GM12875 (cell line): ENCODE data around the gene SPACA7.
"Not testable (repeated sequence)": the region's sequence is repeated elsewhere in the genome, so short reads cannot be mapped to it uniquely, and the experiment has no call there.

ENCODE experiments used
- H3K4me3 ChIP-seq: one replicate; pipeline ENCODE4 v1.5.1; 2011; ENCODE audit warnings: low read depth, low read length, control low read depth
- TF ChIP-seq, protein P1 (sequence below): IDR thresholded peaks from 2 replicates; pipeline ENCODE4 v1.5.1; 2011; ENCODE audit warnings: low read depth, mild to moderate bottlenecking, control low read depth, inconsistent platforms, low read length, moderate library complexity, borderline replicate concordance; ENCODE audit not compliant: insufficient read depth

SPACA7 gene

DNA sequence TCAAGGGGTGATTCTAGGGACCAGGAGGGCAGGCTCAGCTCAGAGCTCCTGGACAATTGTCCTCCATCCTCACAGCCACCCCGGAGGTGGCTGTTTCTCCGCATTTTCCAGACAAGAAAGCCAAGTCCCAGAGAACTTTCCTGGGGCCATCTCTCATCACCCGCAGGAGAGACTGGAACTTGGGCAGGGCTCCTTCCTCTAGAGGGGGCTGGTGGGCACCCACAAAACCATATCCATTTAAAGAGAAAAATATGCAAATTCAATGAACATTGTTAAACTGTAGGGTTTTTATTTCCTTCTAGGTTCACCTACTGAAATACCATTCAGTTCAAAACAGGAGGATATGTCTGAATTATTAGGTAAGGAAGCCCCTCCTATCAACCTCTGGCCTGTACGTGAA is 16.6 kb downstream of the SPACA7 start:
- H3K4me3 ChIP-seq, result no peak overlapping the region
- TF ChIP-seq, protein P1, sequence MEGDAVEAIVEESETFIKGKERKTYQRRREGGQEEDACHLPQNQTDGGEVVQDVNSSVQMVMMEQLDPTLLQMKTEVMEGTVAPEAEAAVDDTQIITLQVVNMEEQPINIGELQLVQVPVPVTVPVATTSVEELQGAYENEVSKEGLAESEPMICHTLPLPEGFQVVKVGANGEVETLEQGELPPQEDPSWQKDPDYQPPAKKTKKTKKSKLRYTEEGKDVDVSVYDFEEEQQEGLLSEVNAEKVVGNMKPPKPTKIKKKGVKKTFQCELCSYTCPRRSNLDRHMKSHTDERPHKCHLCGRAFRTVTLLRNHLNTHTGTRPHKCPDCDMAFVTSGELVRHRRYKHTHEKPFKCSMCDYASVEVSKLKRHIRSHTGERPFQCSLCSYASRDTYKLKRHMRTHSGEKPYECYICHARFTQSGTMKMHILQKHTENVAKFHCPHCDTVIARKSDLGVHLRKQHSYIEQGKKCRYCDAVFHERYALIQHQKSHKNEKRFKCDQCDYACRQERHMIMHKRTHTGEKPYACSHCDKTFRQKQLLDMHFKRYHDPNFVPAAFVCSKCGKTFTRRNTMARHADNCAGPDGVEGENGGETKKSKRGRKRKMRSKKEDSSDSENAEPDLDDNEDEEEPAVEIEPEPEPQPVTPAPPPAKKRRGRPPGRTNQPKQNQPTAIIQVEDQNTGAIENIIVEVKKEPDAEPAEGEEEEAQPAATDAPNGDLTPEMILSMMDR, result no peak

DNA sequence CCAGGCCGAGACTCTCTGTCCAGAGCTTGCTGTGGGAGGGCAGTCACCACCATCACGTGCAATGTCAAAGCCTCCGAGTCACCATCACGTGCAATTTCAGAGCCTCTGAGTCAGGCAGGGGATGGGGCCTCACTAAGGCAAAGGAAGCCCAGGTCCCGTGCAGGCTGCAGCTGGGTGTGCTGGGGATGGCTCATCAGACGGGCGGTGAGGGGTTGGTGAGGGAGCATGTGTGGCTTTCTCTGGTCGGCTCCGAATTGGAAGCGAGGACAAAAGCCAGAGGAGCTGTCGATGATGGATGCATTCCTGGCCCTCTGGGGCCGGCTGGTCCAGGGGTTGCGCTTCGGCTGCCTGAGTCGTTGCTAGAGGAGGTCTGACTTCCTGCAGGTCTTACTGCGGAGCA is 18.9 kb downstream of the SPACA7 start:
- not testable (repeated sequence) for H3K4me3 ChIP-seq

DNA sequence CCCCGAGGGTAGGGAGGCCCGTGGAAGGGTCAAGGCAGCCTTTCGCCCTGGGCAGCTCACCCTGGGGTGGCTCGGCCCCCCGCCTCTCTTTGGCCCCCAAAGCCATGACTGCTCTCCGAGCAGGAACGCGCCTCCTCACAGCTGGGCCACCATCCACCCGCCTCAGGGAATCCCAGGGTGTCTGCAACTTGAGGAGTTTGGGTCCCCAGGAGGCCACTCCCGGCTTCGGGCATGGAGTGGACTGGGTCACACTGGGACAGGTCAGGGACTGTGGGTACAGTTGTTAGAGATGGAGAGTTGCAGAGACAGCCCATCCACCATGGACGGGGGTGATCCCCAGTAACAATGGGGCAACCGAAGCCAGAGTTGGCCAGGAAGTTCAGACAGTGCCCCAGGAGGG is 19.8 kb downstream of the SPACA7 start:
- H3K4me3 ChIP-seq, result not testable (repeated sequence)

DNA sequence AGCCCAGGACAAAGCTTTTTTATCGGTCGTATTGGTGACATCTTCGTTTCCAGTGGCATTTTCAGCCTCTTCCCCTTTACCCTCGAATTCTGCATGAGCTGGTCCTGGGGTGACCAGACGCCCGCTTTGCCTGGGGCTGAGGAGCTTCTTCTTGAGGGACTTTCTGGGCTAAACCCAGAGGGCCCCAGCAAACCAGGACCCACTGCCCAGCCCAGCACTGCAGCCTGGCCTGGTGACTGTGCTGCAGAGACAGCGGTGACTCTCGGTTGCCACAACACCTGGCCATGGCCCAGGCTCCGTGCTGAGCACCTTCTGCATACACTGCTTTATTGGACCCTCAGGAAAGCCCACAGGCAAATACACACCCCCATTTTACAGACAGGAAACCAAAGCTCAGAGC is 21.0 kb downstream of the SPACA7 start:
- TF ChIP-seq, protein P1, result no peak
- H3K4me3 ChIP-seq, result no peak overlapping the region

DNA sequence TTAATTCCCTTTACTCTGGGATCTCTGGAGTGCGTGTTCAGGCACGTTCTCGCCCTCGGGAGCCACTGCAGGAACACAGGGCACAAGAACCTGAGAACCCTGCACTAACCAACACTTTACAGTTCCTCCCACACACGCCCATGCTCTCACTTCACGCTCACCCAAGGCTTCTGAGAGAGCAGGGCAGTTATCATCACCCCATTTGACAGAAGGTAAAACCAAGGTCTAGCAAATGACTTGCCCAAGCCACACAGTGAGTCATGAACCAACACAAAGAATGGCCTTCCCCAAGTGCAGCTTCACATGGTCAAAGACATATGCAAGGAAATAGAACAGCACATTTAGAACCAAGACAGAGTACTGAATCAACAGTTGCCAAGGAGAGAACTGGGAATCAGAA is 22.2 kb downstream of the SPACA7 start:
- H3K4me3 ChIP-seq, result not testable (repeated sequence)

DNA sequence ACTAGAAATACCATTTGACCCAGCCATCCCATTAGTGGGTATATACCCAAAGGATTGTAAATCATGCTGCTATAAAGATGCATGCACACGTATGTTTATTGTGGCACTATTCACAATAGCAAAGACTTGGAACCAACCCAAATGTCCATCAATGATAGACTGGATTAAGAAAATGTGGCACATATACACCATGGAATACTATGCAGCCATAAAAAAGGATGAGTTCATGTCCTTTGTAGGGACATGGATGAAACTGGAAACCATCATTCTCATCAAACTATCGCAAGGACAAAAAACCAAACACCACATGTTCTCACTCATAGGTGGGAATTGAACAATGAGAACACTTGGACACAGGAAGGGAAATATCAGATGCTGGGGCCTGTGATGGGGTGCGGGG is 33.7 kb downstream of the SPACA7 start:
- H3K4me3 ChIP-seq, result not testable (repeated sequence)

DNA sequence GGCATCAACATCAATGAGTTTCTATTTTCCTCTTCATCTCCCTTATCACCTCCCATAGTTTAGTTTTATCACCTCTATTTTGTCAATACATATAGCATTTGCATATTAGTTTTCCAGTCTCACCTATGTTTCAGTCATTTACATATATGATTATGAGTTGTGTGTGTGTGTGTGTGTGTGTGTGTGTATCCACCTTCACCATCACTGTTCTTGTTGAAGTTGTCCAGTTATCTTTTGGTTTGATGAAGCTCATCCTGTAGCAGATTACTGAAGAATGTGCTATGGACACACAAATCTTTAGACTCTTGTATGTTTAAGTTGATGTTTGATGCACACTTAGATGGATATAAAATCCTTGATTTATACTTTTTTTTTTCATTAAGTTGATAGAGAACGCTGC is 40.5 kb downstream of the SPACA7 start:
- H3K4me3 ChIP-seq, result no peak overlapping the region

DNA sequence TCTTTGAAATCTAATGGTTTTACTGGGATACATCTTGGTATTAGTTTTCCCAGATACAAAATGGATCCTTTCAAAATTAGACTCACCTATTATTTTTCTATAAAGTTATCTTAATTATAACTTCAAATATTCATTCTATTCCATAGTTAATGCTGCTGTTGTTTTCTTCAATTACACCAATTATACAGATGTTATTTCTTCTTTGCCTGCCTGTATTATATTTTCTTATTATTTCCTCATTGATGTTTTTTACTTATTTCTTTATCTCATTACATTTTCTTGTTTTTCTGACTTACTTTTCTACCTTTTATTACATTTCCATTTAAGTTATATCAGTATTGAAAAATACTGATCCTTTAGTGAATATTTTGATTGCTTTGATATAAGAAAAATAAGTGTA is 40.9 kb downstream of the SPACA7 start:
- H3K4me3 ChIP-seq, result no peak overlapping the region
- TF ChIP-seq, protein P1, result no peak

More for the DNA sequence above, 40.5 kb downstream of the SPACA7 start:
- TF ChIP-seq, protein P1, result no peak

DNA sequence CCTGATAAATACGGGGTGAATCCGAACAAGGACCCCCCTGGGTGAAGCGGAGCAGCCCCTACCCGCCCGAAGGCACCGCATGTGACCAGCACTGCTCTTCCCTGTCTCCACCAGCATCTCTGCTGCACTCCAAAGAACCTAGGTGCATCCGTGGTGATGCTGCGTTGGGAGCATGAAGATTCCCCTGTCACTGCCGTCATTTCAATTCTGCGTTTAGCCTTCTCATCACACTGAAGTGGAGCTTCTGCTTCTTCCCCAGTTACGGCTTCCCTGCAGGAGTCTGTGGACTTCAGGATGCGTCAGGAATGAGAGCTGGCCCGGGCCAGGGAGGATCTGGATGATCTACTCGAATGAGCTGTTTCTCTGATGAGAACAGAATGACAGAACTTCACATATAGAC is 47.9 kb downstream of the SPACA7 start:
- H3K4me3 ChIP-seq, result no peak overlapping the region
- TF ChIP-seq, protein P1, result no peak

DNA sequence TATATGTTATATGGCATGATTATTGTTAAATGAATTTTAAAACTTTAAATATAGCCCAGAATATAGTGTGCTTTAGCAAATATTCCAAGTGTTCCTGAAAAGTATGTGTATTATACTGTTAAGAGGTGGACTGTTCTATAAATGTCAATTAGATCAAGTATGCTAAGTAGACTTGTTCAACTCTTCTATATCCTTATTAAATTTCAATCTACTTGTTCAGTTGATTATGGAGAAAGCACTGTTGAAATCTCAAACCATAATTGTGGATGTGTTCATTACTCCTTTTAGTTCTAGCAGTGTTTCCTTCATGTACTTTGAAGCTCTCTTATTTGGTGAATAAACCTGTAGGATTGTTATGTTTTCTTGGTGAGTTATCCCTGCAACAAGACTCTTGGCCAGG is 52.5 kb downstream of the SPACA7 start:
- H3K4me3 ChIP-seq, result no peak overlapping the region
- TF ChIP-seq, protein P1, result no peak
